ENCODE data around the gene CSTB.

The CSTB gene

GRCh38 chr21:43809346-43809799, 33.3 kb upstream of the CSTB start:
- no peak overlapping the region for H3K4me3 ChIP-seq (ENCODE audit: control insufficient read depth, low read depth, low read length)
- no peak for DNase-seq (ENCODE audit: low read depth)
- TF ChIP-seq CTCF (IDR thresholded peaks at IDR 0.05; ENCODE audit: control insufficient read depth, insufficient read depth, low read depth, low read length, missing control alignments), result no peak

- no peak overlapping the region for H3K4me3 ChIP-seq (ENCODE audit: control insufficient read depth, low read depth, low read length)
- no peak for TF ChIP-seq CTCF (IDR thresholded peaks at IDR 0.05; ENCODE audit: control insufficient read depth, insufficient read depth, low read depth, low read length, missing control alignments)
- DNase-seq (ENCODE audit: low read depth), result no peak
These were observed 32.7 kb upstream of the CSTB start for GRCh38 chr21:43808832-43809251.

- no peak for TF ChIP-seq CTCF (IDR thresholded peaks at IDR 0.05; ENCODE audit: control insufficient read depth, insufficient read depth, low read depth, low read length, missing control alignments)
- DNase-seq (ENCODE audit: low read depth), result no peak
- no peak overlapping the region for H3K4me3 ChIP-seq (ENCODE audit: control insufficient read depth, low read depth, low read length)
These were observed 32.3 kb upstream of the CSTB start for GRCh38 chr21:43808367-43808766.

DNA sequence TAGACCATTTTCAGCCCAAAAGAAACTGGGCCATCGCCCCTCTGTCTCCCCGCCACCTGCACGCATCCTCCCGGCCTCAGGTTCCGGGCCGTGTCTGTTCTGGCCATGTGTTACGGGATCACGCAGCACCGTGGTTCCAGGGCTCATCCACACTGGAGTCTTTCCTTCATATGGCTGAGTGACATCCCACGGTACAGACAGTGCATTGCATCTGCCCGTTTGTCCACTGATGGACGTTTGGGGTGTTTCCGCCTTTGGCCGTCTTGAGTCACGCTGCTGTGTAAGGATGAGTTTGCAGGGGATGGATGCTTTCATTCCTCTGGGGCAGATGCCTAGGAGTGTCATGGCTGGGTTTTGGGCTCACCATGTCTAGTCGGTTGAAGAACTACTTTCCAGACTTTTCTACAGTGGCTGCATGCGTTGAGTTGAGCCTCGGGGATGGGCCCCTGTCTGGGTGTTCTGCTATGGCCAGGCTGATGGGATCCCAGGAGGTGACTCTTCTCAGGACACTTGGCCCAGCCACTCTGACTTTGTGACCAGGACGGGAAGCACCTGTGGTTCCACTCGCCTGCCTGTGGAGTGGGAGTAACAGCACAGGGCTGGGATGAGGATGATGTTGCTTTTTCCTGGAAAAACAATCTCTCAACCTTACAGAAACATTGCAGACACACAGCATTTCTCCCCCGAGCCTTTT, 30.1 kb upstream of the CSTB start:
- no peak for DNase-seq (ENCODE audit: low read depth)
- no peak overlapping the region for H3K4me3 ChIP-seq (ENCODE audit: control insufficient read depth, low read depth, low read length)
- no peak for TF ChIP-seq CTCF (IDR thresholded peaks at IDR 0.05; ENCODE audit: control insufficient read depth, insufficient read depth, low read depth, low read length, missing control alignments)

DNA sequence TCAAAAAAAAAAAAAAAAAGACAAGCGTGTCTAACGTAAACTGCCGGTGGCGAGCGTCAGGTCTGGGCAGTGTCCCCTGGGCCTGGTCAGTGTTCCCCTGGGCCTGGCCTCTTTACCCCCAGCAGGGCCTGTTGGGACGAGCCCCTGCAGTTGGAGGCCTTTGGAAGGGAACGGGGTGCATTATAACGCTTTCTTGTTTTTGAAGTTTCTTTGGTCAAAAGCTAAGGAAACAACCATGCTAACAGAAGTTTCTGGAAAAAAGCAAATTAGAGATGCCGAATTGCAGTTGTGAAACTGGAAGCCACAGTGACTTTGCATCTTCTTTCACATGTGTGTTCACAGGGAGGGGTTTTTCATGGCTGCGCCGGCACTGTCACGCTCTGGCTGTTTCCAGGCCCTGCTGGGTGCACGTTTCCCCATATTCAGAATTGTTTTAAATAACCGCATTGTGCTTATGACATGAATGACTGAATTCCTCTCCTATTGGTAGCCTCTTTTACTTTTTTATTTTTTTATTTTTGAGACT, 29.2 kb upstream of the CSTB start:
- TF ChIP-seq CTCF (IDR thresholded peaks at IDR 0.05; ENCODE audit: control insufficient read depth, insufficient read depth, low read depth, low read length, missing control alignments), result no peak
- no peak for DNase-seq (ENCODE audit: low read depth)
- H3K4me3 ChIP-seq (ENCODE audit: control insufficient read depth, low read depth, low read length), result no peak overlapping the region

DNA sequence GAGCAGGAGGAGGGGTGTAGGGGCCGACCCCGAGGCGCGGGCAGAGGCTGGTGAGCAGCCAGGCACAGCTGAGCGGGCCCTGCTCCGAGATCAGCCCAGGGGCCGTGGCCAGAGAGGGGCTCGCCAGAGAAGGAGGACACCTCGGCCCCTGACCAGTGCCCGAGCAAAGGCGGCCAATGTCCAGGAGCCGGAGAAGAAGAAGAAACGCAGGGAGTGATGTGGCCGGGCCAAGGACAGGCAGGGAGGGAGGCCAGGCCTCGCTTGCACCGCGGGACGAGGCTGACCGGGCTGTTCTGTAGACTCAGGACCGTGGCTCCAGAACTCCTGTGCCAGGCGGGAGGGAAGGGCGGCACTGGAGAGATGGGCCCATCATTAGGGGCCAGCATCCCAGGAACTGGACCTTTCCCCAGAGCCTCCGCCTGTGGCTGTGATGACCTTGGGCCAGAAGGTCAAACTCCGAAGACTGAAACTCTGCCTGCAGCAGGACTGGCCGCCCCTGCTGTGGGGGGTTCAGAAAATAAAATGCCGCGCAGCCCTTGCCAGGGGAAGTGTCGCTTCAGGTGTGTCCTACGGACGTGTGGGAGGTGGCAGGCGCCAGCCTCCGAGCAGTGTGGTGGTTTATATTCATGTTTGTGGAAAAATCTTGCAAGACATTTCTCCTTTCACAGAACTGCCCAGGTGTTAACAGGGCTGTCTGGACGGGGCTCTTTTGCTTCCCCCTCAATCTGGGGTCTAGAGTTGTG, 27.6 kb upstream of the CSTB start:
- H3K4me3 ChIP-seq (ENCODE audit: control insufficient read depth, low read depth, low read length), result no peak overlapping the region
- no peak for DNase-seq (ENCODE audit: low read depth)
- TF ChIP-seq CTCF (IDR thresholded peaks at IDR 0.05; ENCODE audit: control insufficient read depth, insufficient read depth, low read depth, low read length, missing control alignments), result no peak

Measured in AG09309 (cell line).